ENCODE data around the gene IFNA5.

The IFNA5 gene

DNA sequence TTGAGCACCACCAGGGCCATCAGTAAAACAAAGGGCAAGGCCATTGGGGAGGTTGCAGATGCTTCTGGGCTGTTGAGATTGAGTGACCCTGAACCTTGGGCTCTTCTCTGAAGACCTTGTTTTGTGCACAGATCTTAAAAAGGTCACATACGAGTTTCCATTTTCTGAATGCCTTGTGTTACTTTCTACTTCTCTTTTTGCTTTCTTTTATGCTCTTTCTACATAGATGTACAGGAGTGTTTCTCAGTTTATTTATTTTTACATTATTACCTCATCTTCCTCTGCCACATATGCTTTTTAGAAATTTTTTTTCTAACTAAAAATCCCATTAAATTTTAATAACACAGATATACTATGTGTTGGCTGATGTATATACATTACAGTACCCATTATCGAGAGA lies at the start of gene IFNA5:
TSS of gene IFNA5 (minus strand) at position 101 of the 400 bp plus-strand sequence. CDS start at position 44, 57 bp downstream.
- no peak for DNase-seq

DNA sequence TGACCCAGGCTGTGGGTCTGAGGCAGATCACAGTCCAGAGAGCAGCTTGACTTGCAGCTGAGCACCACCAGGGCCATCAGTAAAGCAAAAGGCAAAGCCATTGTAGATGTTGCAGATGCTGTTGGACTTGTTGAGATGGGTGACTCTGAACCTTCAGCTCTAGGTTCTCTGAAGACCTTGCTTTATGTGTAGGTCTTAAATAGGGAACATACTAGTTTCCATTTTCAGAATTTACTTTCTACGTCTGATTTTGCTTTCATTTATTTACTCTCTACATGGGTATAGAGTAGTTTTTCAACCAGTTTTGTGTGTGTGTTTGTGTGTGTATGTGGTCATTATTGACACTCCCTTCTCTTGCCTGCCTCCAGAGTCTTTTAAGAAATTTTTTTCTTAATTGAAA lies 45.7 kb upstream of the IFNA5 start, which contains the start of gene IFNA6:
TSS of gene IFNA6 (minus strand) at position 101 of the 400 bp plus-strand sequence. CDS start at position 101, 0 bp downstream.
- DNase-seq: no peak

DNA sequence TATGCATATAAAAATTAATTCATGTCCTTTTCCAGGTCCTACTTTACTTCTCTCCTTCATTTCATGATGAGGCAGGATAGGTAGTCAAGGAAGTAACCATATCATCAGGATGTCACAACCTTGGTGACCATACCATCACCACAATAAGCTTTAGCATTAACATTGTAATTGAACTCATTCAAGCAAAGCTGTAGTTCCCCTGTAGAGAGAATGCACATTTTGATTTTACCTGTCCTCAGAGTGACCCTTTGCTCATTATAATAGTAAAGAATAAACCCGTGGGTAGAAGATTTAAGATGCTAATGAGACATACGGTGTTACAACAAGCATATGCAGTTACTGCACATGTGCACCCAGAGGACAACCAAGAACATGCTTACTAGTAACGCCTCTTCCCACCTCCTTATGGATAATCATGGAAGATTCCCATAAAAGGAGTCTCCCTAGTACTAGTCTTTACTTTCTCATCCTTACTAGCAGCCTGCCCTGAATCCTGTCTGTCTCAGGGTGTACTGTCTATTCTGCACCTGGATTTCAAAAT lies 43.4 kb upstream of the IFNA5 start:
- no peak for DNase-seq

DNA sequence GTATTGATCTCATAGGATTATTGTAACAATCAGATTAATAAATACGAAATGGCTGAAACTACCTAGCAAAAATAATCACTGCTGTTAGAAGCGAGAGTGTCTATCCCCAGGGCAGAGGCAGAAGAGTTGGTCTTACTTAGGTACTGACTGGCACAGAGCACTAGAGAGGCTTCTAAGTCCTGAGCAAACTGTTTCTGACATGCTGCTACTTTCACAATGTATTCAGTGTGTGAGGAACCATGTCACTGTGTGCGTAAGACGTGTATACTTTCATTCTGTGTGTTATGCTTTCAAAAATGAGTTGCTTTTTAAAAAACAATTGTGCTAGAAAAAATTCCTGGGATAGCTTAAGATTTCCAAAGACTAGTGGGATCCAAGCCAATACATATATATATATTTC lies 35.6 kb upstream of the IFNA5 start:
- no peak for DNase-seq

DNA sequence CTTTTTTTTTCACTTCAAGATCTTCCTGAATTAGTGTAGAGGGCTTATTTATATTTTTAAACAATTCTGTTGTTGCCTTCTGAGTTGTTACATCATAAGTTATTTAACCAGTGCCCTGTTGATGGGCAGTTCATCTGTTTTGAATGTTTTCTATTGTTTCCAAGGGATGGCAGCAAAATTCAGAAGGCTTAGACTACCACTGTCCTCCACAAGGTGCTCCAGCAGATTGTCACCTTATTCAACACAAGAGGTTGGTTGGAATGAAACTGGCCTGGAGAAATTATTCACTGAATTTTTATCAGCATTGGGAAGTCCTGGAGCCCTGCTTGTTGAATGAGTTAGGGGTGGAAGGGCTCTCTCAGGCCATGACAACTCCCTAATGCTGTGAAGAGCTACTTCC lies 31.3 kb upstream of the IFNA5 start:
- DNase-seq: no peak

DNA sequence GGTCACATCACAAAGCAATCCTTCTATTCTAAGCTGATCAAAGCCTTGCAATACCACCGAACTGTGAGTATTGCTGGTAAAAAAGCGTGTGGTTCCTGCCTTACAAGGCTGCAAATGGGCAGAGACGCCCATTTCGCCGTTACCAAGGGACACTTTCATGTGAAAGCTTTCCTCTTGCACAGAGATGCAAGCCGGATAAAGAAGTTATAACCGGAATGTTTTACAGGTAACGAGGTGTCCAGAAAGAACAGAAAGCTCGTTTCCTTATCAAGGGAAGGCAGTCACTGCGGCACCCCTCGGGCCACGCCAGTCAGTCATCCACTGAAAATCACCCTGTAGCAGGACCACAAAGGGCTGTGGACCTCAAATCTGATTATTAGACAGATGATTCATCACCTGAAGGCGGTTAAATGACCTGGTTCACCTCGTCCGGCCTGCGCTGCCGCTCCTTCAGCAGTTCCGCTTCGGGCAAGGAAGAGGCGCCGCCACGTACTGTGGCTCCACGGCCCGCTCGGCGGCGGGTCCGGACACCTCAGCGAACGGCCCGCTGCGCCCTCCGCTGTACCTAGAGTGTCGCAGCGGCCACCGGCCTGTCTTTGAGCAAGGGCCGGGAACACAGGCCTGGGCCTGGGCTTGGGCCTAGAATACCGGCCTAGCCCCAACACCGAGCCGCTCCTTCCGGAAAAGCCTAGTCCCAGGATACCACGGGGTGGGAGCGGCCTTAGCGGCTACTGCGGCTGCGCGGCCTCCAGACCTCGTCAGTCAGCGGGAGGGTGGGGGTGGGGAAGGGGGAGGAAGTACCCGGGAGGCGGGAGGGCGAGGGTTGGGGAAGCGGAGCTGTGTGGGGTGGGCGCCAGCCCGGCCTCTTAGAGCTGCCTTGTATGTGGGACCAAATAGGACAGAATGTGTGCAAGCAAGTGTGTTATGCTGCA lies 29.9 kb upstream of the IFNA5 start, which contains the start of gene KLHL9:
TSS of gene KLHL9 (minus strand) at position 704 of the 932 bp plus-strand sequence. CDS start at position 159, 545 bp downstream.
- peak; percentile 89 to 91 for DNase-seq

DNA sequence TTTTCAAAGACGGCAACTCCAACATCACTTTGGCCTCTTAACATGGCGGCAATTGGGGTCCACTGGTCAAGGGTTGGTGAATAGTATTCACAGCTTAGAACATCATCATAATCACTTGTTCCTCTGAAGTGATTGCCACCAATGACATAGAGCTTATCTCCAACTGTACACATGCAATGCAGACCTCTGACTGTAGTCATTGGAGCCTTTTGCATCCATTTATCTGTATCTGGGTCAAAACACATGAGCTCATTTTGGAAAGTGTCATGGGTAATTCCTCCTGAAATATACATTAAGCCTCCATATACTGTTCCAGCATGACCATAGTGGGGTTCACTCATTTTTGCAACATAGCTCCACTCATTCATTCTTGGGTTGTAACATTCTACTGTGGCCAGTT lies 28.1 kb upstream of the IFNA5 start:
- DNase-seq: no peak

DNA sequence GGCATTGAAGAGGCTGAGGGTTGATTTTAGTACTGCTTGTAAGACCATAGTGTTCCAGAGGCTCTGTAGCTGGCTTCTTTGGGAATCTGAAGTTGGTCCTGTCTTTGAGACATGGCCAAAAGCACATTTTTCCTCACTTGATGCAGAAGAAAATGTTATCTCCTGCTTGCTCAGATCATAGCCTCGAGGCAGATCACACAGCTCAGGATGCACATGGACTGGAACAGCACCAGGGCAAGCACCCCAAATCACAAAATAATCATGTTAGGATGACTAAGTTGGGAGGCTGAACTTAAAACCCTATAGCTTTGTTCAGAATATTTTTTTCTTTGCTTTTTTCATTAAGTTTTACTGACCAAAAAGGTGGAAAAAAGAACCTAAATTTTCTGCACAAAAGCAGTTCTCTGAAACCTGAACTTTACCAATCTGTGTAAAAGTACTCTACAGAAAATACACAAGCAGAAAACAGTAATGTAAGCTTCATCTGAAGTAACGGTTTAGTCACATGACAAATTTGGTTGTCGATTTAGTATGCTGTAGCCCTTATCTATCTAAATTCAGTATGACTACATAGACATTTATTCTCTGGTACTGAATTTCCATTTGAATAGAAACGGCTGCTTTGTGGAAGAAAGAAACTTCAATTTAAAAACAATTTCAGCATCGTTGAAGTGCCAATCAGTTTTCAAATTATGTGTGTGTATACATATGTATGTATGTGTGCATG lies 26.7 kb upstream of the IFNA5 start:
- DNase-seq: no peak

DNA sequence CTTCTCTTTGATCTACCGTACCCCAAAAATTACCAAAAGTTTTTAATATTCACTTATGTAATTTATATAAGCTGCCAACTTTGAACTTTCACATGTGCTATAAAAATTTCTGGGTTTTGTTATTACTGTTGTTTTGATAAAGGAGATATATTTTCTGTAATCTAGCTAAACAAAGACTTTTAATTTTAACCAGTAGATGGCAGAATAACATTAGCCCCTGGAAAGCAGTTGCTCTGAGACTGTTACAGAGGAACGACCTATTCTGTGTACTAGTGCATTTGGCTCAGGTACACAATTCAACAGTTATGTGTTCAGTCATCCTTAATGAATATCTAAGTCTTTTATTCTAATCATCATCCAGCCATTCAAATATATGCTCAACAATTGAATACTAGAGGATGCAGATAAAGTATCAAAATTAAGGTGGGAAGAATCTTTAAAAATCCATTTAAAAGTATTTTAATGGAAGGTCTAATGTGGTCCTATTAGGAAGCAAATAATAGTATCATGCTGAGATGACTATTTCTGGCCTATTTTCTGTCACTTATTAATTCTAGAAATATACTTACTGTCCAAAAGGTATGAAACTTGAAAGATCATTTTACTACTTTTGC lies 21.5 kb upstream of the IFNA5 start:
- no peak for DNase-seq

DNA sequence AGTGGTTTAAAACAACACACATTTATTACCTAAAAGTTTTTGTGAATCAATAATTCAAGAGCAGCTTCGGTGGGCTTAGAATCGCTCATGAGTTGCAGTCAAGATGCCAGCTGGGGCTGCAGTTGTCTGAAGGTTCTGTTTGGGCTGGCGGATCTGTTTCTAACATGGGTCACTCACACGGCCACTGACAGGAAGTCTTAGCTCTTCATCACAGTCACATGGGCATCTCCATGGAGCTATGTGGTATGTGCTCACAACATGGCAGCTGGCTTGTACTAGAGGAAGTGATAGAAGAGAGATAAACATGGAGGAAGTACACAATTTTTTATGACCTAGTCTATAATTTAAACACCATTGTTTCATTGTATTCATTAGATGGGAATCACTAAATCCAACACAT lies 18.9 kb upstream of the IFNA5 start:
- DNase-seq: no peak

DNA sequence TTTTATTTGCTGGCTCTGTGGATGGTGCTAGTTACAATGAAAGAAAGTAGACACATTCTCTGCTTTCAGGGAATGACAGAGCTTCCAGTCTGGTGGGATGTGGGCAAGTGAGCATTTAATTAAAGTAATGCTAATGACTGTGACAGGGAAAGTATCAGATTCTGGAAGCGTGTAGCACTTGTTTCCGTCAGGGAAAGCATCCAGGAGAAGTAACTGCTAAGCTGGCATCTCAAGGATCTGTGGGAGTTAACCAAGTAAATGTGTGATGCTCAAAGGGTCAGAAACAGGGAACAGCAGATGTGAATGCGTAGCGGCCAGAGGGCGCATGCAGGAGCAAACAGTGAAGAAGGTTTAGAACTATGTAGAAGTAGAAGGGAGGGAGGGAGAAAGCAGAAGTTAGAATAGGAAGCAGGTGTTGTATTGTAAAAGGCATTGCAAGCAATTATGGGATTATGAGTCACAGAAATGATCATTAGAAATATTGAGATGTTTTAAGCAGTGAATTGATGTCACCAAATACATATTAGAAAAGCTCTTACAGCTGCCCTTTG lies 17.9 kb upstream of the IFNA5 start:
- DNase-seq: no peak

DNA sequence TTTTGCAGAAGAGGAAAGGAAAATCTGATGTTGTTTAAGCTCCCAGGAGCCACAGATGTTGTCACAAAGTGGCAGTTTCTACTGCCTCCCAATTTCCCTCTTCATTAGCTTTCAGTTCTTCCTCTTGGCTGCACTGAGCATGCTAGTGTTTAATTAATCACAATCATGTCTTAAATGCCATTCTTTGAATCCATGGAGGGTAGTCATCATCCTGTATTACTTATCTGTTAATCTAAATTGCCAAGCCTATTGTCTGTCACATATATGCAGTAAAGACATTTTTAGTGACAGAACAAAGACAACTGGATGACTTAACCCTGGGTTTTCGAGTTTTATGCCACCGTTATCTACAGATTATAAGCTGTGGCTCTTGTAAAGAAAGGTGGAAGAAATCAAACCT lies 15.4 kb upstream of the IFNA5 start:
- DNase-seq: no peak

DNA sequence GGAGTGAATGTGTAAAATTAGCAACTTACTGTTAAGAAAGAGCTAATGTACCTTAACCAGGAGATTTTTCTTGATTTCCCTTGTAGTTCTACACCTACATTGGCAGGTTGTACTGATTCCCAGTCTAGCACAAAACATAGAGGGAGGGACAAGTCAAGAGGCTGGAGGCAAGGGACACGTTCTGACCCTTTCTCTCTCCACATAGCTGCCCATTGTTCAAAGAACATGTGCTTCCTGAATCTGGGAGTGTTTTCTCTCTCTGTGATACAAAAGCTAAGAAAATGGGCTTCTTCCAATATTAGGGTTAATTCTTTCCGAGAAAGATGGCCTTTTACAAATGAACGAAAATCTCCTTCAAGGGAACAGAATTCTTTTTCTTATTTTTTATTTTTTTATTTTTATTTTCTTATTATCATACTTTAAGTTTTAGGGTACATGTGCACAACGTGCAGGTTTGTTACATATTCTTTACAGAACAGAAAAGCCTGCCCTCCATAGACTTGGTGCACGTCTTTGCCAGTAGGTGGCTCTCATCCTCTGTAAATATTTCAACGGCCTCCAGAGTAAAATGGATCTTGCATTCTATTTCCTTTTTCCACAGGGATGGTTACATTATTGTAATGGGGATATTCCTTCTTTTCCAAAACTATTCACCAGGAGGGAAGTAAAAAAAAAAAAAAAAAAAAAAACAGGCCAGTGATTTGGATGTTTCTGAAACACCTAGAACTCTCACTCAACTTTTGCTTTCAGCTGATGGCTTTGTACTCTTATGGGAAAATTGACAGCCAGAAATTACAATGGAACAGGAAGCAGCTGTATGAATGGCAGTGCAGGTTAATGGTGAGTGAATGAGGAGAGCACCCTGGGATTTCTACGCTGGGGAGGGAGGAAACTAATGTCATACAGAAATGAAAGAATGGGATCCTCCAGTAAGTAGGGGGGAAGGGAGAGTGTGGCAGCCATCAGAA lies 13.1 kb upstream of the IFNA5 start:
- peak in 1 of 2 experiments; percentile 35 for DNase-seq

DNA sequence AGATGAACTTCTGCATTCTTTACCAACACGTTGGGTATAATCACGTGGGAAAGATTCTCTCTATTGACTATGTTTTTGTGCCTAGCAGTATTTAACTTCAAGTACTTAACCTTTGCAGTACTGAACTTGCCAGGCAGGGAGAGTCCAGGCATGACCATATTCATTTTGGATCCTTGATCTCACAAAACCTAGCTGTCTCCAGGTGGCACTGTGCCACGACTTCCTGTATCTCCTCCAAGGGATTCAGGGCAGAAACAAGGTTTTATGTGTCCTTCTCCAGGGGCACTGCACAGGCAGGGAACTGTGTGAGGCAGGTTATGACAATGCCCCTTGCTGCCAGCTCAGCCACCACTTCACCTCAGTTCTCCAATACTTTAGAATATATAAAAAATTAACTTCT lies 11.7 kb upstream of the IFNA5 start:
- DNase-seq: no peak

DNA sequence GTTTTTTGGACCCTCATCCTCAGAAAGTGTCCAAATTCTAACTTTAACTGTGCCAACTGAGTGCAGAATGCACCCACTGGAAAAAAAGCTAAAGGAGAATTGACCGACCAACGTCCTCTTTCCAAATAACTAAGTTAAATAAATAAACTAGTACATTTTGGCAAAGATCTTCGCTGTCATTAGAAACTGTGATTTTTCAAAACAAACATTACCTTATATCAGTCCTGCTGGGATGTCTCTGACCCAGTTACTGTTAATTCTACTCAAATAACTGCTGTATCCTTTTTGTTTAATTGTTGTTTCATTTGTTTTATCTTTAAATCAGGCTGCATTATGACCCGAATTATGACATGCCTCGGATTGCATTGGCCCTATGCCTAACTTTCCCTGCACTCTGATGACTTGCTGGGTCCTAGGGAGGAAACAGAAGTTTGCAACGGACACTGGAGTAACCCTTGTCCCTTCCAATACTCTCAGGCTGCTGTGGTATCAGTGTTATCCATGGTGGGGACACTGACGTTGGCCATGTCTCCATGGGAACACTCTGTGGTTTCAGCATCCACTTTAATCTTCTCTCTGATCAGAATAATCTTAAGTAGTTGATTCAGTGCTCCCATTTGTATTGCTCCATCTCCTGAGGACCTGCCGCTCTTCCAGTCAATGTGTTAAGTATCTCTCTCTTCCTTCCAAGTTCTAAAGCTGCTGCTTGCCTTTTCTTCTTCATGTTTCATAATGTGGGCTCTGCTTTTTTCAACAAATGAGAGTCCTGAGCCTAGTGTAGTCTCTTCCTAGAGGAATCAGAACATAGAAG lies 11.1 kb upstream of the IFNA5 start:
- DNase-seq: no peak

DNA sequence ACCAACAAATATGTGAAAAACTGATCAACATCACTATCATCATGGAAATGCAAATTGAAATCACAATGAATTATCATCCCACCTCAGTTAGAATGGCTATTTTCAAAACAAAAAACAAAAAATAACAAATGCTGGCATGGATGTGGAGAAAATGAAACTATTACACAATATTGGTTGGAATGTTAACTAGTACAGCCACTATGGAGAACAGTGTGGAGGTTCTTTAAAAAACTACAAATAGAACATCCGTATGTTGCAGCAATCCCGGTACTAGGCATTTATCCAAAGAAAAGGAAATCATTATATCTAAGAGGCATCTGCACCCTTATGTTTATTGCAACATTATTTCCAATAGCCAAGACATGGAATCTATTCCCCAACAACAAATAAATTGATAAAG lies 9.0 kb upstream of the IFNA5 start:
- DNase-seq: no peak

DNA sequence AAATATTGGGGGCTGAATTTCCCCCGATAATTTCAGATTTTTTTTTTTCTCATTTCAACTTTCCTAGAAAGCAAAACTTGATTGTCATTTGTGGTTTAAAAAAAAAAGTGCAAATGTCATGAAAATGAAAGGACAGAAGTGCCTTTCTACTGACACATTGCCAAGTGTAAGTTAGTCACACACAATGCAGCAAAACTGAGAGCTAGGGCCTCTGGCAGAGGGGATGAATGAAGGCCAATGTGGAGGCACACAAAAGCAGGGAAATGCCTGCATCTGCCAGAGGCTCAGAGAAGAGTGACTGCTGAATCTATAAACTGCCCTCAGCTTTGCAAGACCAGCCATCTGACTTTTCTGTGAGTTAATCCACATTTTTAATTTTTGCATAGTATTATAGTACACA lies 6.8 kb upstream of the IFNA5 start:
- DNase-seq: no peak

DNA sequence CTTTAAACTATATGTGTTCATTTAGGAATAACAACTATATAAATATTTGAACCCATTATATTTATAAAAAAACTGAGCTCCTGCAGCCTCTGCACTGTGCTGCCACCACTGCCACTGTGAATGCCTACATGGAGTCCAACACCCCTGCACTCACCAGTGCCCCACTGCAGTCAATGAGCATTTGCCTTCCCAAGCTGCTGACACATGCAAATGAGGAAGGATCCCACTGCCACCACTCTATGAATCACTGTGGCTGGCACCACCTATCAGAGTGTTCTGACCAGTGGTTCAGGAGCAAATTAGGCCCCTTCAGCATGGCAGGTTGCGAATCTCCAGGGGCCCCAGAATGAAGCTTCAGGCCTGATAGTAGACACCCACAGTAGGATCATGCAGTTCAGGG lies 9.1 kb downstream of the IFNA5 start:
- no peak for DNase-seq

DNA sequence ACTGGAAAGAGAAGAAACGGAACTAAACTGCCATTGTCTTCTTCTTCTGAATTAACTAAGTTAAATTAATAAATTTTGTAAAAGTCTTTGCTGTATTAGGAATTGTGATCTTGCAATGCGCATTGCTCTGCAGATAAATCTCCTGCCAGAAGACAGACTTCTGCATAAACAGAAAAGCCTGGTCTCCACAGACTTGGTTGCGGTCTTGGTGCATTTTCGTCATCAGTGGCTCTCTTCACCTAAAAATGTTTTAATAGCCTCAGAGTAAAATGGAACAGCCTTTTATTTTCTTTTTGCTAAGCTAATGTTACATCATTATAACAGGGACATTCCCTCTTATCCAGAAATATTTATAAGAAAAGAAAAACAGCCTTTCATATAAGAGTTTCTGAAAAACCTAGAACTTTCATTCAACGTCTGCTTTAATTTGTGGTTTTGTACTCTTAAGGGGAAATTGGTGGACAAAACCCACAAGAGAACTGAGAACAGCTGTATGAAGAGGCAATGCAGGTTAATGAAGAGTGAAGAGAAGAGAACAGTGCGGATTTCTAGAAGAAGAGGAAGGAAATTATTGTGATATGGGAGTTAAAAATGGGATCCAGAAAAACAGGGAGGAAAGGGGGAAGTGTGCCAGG lies 10.1 kb downstream of the IFNA5 start:
- no peak for DNase-seq

DNA sequence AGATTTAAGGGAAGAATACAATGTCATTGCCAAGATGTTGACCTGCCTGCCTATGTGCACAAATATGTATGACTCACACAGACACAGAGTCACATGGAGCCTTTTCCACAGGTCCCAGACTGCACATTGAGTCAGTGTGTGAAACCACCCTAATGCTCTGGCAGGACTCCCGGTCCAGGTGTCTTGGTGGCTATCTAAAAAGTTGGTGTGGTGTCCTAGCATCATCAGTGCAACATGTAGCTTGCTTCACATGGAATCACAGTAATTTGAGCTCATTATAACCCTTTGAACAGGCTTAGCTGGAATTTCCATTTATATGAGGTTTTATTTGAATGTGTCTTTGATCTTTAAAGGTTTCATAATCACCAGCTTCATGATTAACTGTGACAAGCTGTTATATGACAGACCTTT lies 10.7 kb downstream of the IFNA5 start:
- no peak for DNase-seq
